GM18867 (cell line): ENCODE results near the gene PTCD1.

Experiments used
- ATAC-seq: cut with Tn5 transposase; IDR thresholded peaks from one replicate; pipeline ENCODE4 v1.9.1; 2021; ENCODE audit warnings: mild to moderate bottlenecking, moderate library complexity; ENCODE audit not compliant: unreplicated experiment

PTCD1 gene, protein sequence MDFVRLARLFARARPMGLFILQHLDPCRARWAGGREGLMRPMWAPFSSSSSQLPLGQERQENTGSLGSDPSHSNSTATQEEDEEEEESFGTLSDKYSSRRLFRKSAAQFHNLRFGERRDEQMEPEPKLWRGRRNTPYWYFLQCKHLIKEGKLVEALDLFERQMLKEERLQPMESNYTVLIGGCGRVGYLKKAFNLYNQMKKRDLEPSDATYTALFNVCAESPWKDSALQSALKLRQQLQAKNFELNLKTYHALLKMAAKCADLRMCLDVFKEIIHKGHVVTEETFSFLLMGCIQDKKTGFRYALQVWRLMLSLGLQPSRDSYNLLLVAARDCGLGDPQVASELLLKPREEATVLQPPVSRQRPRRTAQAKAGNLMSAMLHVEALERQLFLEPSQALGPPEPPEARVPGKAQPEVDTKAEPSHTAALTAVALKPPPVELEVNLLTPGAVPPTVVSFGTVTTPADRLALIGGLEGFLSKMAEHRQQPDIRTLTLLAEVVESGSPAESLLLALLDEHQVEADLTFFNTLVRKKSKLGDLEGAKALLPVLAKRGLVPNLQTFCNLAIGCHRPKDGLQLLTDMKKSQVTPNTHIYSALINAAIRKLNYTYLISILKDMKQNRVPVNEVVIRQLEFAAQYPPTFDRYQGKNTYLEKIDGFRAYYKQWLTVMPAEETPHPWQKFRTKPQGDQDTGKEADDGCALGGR

DNA sequence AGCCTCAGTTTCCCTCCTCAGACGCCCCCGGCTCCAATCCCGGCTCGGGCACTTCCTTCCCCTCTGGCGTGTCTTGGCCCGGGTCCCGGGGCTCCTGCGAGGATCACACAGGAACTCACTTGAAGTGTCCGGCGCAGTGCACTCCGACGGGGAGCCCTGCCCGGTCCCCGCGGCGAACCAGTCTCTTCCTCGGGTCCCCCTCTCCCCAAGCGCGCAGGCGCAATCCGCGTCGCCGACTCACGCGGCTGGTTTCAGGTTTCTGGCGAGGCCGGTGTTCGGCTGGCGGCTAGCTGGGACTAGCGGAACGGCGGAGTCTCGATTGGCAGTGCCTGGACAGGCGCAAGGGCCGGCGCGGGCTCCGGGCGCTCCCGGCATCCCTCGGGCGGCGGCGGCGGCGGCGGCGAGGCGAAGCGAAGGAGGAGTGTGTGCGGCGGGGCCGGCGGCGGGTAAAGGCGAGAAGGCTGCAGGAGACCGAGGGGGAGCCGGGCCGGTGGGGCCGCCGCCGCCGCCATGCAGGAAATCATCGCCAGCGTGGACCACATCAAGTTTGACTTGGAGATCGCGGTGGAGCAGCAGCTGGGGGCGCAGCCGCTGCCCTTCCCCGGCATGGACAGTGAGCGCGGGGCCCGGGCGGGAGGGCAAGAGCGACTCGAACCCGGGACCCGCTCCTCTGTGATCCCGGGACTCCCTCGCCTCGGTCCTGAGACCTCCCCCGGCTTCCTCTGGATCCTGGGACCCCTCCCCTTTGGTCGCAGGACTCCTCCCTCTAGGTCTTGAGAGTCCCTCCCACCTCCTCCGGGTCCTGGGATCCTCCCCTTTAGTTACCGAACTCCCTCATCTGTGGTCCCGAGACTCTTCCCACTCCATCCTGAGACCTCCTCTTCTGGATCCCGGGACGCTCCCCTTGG, at the start of gene PTCD1, which contains the start of gene CPSF4:
Gene PTCD1, minus strand, starts transcription at position 226 of the 908 bp plus-strand sequence. CDS start 3,556 bp downstream, outside the sequence.
Gene CPSF4, plus strand, starts transcription at position 371 of the 908 bp plus-strand sequence. Its CDS starts 140 bp downstream, at position 511.
- ATAC-seq = peak; percentile 92

DNA sequence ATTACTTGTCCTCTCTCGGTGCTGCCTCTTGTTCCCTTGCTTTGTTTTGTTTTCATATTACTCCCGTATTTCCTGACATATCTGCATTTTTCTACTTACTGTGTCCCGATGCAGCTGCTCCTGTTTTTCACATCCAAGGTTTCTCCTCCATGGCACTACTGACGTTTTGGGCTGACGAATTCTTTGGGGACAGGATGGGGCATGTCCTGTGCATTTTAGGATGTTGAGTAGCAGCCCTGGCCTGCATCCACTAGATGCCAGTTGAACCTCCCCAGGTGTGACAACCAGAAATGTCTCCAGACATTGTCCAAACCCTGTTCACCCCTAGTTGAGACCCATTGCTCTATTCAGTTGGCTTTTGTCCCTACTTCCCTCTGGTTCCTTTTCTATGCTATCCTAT, 46.5 kb upstream of the PTCD1 start:
- ATAC-seq = no peak

DNA sequence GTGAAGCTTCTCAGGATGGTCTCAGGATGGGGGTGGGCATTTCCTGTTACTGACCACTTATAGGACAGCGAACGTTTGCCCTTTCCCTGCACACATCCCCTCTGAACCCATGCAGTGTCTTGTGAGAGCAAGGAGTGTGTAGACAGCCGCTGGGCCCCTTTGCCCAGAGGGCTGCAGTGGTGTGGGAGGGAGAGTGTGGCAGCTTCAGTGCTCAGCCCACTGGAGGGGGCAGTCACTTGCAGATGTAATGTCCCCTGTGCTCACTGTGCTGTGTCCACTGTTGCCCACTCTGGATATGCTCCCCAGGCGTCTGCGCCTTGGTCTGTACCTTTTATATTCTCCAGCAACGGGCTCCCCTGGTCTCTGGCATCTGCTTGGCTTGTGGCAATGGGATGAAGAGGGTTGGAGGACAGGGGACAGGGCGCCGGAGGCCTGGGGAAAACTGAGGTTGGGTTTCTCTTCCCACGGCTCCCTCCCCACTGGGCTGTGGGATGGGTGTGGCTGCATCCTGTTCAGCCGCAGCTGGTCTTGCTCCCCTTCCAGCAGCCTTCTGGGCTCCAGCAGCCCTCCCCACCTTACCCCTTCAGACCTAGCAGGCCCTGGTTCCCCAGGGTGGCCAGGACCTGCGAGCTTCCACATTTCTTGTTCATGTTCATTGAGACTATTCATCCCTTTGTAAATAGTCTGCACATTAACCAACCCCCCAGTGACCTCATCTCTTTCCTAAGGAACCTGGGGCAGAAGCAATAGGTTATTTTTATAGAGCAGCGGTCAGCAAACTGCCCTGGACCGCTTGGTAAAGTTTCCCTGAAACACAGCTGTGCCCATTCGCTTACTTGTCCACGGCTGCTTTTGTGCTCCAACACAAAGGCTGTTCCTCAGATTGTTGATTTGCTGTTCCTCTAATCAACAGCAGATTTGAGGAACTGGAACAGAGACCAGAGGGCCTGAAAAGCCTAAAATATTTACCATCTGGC, 40.2 kb upstream of the PTCD1 start:
- ATAC-seq = no peak

DNA sequence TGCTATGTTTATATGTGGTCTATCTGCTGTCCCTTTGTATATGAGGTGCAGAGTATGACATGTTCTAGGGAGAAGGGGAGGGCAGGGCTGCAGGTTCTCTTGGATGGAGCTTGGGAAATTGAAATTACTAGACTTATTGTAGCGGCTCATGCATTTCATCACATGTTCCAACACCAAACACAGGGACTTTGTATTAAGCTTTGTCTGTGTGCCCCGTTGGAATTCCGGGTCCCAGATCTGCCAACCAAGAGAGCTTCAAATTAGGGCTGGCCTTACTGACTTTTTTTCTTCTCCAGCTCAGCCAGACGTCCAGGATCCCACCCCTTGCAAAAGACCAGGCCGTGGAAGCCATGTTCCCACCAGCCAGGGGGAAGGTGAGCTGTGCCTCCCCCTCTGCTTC, 37.5 kb upstream of the PTCD1 start:
- no peak for ATAC-seq

DNA sequence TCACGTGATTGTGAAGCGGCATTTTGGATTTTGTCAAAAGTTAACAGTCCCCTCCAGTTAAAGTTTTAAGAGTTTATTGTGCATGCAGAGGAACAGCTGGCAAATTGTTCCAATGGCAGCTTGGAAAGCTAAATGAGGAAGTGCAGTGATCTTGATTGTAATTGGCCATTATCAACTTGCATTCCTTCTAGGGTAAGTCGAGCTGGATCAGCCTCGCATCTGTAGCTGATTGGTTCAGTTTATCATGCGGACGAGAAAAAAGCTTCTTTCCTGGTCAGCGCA, 34.7 kb upstream of the PTCD1 start:
- ATAC-seq = no peak

DNA sequence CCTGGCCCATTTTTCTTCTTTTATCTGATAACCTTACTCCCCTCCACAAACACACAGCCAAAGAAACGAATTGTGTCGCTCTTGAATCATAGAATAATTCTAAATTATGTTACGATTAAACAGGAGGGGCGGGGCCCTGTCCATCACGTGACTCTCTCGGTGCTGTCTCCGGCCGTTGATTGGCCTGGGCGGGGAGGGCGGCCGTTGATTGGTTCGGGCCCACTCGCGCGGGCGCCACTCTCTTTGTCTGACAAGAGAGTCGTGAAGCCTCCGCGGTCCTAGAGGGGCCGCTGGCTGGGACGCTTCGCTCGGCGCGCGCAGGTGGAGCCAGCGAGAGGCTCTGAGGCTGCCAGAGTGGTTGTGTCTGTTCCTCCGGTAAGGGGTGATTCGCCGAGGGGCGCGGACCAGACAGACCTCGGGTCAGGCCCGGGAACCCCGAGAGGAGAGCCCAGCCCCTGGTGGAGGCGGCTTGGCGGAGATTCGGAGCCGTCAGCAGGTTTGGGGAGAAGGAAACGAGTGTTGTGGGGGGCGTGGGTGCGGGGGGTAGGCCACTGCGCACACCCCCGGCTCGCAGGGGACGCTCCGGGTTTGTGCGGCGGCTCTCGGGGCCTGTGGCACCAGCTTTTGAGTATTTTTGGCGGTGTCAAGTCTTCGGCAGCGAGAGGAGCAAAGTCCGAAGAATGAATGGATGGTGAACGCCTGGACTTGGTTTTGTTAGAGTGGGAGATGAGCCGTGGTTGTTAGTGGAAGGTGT, 34.1 kb upstream of the PTCD1 start, which contains the start of gene ZNF789:
Gene ZNF789, plus strand, starts transcription at position 330 of the 754 bp plus-strand sequence. CDS start 3,567 bp downstream, outside the sequence.
- peak; percentile 96 for ATAC-seq

DNA sequence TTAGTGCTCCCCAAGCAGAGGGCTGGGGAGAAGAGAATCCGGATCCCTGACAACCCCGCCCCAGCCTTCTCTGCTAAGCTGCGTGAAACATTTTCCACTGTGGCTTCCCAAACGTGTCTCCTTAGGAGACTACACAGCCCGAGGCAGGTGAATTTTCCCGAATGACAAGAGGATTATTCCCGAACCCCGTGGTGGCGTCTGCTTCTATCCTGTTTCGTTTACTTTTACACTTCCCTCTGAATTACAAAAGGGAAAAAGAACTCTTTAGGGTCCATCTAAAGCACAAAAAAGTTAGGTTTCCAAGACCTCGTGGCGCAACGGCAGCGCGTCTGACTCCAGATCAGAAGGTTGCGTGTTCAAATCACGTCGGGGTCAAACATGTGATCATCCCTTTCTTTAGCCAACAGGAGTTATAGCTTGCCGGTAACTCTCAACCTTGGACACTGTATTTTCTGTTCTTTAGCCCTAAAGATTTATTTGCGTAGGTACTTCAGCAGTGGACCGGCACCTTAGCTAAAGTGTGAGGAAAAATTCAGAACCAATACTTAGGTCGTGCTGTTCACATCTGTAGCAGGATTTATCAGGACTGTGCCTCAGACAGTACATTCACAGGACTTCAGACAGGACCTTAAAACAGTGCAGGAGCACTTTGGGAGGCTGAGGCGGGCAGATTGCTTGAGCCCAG, 30.9 kb upstream of the PTCD1 start:
- ATAC-seq = no peak

DNA sequence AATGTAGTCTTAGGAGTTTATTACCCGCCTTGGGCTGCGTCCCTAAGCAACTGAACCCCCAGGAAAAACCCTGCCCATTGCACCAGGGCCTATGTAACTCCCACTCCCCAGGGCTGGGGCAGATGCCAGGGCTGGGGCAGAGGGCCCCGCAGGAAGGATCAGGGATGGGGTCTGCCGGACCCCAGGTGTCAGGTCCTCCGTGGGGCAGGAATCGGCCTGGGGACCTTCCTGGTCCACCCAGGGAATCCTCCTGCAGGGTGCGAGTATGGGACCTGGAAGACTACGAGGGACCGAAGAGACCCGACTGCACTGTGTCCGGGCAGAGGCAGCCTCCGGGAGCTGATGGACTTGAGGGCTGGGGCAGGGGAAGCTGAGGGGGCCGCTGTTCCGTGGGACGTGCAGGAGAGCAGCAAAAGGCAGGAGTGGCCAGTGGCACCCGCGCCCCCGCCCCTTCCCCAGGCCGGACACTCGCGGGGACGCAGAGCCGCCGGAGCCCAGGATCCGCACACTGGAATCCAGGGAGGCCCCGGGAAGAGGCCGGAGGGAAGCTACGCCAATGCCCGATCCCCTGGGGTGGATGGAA, 29.8 kb upstream of the PTCD1 start:
- ATAC-seq = no peak

DNA sequence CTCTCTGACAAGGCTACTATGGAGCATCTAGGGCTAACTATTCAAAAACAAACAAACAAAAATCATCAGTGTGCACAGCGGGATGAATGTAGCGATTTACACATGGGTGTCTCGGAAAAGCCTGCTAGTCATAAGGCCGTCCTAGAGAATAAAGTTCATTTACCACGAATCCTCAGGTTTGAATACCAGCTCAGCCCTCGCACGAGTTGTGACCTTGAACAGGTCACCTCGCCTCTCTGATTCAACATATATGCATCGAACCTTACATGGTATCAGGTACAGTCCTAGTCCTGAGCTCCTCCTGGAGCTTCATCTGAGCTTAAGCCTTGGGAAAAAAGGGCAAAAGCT, 26.8 kb upstream of the PTCD1 start:
- ATAC-seq = no peak

DNA sequence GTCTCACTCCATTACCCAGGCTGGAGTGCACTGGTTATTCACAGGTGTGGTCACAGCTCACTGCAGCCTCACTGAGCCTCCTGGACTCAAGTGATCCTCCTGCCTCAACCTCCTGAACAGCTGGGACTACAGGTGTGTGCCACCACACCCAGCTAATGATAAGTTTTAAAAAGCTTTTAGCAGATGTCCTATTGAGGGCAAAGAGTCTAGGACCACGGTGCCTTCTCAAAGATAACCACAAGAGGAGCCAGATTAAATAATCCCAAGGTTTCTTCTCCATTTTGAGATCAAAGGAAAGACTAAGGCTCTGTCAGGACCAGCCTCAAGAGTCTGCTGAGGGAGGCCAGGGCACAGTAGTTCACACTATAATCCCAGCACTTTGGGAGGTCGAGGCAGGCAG, 22.6 kb upstream of the PTCD1 start:
- ATAC-seq = no peak

DNA sequence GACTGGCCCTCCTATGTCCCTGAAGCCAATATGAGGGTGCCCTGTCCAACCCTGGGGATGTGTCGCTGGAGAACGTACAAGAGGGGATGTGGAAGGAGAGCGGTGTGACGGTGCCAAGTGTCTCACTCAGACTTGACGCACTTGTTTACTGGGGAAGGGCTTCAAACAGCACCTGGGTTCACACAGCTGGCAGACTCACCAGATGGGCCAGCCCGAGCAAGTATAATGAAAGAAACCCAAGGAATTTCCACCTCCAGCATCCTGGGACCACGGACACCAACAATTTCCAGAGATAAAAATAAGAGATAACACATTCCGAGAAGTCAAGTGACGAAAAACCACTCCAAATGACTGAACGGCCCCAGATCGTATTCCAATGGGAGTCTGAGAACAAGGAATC, 22.1 kb upstream of the PTCD1 start:
- ATAC-seq = no peak

DNA sequence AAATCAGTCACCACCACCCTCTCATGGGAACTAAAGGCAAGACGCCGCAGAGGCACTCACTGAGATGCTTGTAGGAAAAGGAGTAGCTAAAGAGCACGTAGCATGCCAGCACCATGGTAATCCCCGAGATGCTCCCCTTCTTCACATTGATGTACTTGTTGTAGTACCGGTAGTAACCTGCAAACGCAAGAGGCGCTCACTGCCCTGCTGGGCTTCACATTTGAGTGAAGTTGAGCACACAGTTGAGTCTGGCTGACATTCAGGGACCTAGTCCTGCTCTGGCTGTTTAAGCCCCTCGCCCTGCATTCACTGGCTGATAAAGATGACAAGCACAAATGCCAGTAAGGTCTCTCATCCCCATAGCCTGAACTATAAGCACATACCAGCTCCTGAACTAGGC, 20.5 kb upstream of the PTCD1 start:
- no peak for ATAC-seq

DNA sequence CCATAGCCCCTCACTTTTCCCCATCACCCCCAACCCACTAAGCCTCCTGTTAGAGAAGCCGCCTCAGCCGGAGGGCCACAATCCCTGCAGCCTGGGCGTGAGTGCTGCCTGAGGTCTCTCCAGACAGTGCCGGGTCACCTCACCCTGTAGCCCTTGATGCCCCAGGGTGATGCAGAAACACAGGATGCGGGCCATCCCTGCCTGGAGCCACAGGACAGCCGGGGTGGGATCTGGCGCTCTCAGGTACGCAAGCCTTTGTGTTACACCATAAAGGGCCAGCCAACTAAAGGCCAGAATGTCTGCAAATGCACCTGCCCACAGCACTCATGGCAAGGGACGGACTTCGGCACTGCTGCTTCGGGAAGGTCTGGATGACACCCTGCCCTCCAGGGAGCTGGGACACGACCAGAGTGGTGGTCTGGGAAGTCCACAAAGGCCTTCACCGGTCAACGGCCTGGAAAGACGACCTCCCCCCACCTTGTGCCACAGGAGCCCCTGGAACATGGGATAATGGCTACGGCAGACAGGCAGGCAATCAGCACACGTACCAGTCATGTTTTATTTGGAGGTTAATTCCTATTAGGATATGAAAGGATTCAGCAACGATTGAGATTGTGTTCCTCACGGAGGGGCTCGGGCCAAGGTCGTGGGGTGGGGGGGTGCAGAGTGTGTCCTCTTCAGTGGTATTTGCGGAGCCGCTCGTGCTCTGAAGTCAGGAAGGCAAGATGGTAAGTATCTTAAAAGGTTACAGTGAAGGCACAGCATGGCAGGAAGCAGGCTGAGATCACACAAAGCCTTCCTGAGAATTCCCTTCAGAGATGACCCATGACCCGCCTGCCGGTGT, 19.3 kb upstream of the PTCD1 start:
- ATAC-seq = no peak

DNA sequence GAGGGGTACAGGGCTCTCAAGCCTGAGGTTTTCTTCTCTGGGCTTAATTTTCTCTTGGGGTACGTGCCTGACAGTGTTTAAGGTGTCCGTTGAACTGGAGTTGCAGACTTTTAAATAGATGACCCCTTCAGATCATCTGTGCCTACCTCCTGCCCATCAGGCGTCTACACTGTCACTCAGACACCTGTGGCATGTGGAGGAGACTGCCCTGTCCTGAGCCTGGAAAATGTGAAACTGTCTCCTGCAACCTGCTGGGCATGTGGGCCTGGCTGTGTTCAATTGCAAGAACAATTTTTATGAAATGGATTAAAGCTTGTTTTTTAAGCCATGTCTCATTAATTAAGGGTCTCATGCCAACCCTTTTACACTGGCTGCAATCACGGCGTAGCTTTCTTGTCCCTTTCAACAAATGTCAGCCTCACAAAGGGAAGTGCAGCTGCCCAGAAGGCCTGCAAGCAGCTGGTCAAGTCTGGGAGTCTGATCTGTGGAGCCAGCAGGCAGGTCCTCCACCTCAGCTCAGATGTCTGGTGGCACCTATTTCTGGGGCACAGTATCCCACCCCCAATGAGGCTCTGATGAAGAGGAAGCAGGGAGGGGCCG, 18.6 kb upstream of the PTCD1 start:
- ATAC-seq = no peak

DNA sequence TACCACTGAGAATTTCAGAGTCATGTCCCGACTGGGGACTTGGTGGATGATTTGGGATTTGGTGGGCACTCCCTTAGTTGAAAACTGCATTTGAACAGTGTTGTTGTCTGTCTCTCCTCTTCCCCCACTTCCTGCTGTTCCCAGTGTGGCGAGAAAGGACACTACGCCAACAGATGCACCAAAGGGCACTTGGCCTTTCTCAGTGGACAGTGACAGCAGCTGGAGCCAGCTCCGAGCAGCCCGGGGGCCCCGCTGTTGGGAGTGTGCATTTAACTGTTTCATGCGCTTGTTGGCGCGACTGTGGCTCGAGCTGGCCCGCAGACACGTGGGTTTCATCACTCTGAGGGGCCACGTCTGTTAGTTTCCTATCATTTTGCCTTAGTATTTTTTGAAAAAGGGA, 17.7 kb upstream of the PTCD1 start:
- no peak for ATAC-seq

DNA sequence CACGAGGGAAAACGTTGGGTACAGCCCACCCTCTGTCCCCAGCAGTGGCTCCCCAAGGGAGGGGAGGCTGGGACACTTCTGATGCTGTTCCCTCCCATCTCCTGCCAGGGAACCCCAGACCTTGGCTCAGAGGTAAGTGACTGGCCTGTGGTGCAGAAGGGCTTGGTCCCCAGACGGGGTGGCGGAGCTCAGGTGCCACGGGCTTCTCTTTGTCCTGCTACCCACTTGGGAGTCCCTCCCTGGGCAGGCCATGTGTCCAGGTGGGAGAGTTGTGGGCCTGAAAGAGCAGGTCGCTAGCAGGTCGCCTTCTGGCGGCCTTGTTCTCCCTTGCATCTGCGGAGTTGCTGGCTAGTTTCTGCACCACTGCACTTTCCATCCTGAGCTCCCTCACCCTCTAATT, 17.3 kb upstream of the PTCD1 start:
- ATAC-seq = no peak

DNA sequence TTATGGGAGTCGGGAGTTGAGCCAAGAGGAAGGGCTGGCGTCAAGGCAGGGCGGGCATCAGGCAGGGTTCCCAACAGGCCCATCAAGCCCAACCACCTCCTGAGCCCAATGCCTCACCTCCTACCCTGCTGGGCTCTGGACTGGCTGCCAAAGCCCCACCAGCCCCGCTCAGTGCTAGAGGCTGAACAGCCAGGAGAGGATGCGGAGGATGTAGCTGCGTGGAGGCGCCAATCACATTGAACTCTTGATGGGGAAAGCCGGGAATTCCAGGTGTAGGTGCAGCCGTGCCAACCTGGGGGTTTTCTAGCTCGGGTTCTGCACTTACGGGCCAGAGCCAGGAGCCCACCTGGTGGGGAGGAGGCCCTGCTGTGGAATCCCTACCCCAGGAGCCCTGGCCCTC, 14.5 kb upstream of the PTCD1 start:
- ATAC-seq = no peak
